HEK293 (cell line): ENCODE results near the gene PNRC1.

Source experiments
- BCL11B ChIP-seq: fragments of 450-650 bp; formaldehyde crosslinking; IDR thresholded peaks from 2 replicates; pipeline ENCODE4 v1.5.1; 2016; ENCODE audit warnings: low read depth, missing biosample characterization, missing genetic modification characterization
- HOXC10 ChIP-seq: sonication (generic); formaldehyde crosslinking; IDR thresholded peaks from 2 replicates; pipeline ENCODE4 v1.8.1; 2023; ENCODE audit warnings: mild to moderate bottlenecking, missing genetic modification reagents
- KLF7 ChIP-seq: fragments of 450-650 bp; formaldehyde crosslinking; IDR thresholded peaks from 2 replicates; pipeline ENCODE4 v1.5.1; 2016; ENCODE audit warnings: missing biosample characterization, missing genetic modification characterization, borderline replicate concordance
- MEIS1 ChIP-seq: sonication (generic); formaldehyde crosslinking; IDR thresholded peaks from 2 replicates; pipeline ENCODE4 v1.8.1; 2022; ENCODE audit warnings: missing genetic modification reagents, mild to moderate bottlenecking, borderline replicate concordance
- PBX3 ChIP-seq: sonication (generic); formaldehyde crosslinking; IDR thresholded peaks from 2 replicates; pipeline ENCODE4 v1.8.1; 2022; ENCODE audit warnings: mild to moderate bottlenecking, moderate library complexity, missing genetic modification reagents
- PRDM6 ChIP-seq: fragments of 450-650 bp; formaldehyde crosslinking; IDR thresholded peaks from 2 replicates; pipeline ENCODE4 v1.5.1; 2017; ENCODE audit warnings: missing biosample characterization, missing genetic modification characterization
- REPIN1 ChIP-seq: fragments of 450-650 bp; formaldehyde crosslinking; IDR thresholded peaks from 2 replicates; pipeline ENCODE4 v1.5.1; 2017; ENCODE audit warnings: missing biosample characterization, missing genetic modification characterization, low read depth
- SP3 ChIP-seq: fragments of 450-650 bp; formaldehyde crosslinking; IDR thresholded peaks from 2 replicates; pipeline ENCODE4 v1.5.1; 2016; ENCODE audit warnings: missing biosample characterization, missing genetic modification characterization
- SP7 ChIP-seq: fragments of 450-650 bp; formaldehyde crosslinking; IDR thresholded peaks from 2 replicates; pipeline ENCODE4 v1.5.1; 2016; ENCODE audit warnings: missing biosample characterization, missing genetic modification characterization
- ZFP3 ChIP-seq: fragments of 450-650 bp; formaldehyde crosslinking; IDR thresholded peaks from 2 replicates; pipeline ENCODE4 v1.5.1; 2016; ENCODE audit warnings: low read depth, missing biosample characterization, missing genetic modification characterization
- ZNF10 ChIP-seq: fragments of 450-650 bp; formaldehyde crosslinking; IDR thresholded peaks from 2 replicates; pipeline ENCODE4 v1.5.1; 2017; ENCODE audit warnings: missing biosample characterization, missing genetic modification characterization
- ZNF148 ChIP-seq: fragments of 450-650 bp; formaldehyde crosslinking; IDR thresholded peaks from 2 replicates; pipeline ENCODE4 v1.5.0; 2017; ENCODE audit warnings: missing biosample characterization, missing genetic modification characterization, borderline replicate concordance
- ZNF18 ChIP-seq: fragments of 450-650 bp; formaldehyde crosslinking; IDR thresholded peaks from 2 replicates; pipeline ENCODE4 v1.5.1; 2016; ENCODE audit warnings: missing biosample characterization, missing genetic modification characterization
- ZNF26 ChIP-seq: fragments of 450-650 bp; formaldehyde crosslinking; IDR thresholded peaks from 2 replicates; pipeline ENCODE4 v1.5.1; 2016; ENCODE audit warnings: missing biosample characterization, missing genetic modification characterization
- ZNF37A ChIP-seq: fragments of 450-650 bp; IDR thresholded peaks from 2 replicates; pipeline ENCODE4 v1.5.1; 2018; ENCODE audit warnings: missing biosample characterization, missing genetic modification characterization
- ZNF394 ChIP-seq: fragments of 450-650 bp; formaldehyde crosslinking; IDR thresholded peaks from 2 replicates; pipeline ENCODE4 v1.5.1; 2016; ENCODE audit warnings: missing biosample characterization, missing genetic modification characterization, mild to moderate bottlenecking, moderate library complexity, borderline replicate concordance
- ZNF433 ChIP-seq: fragments of 450-650 bp; formaldehyde crosslinking; IDR thresholded peaks from 2 replicates; pipeline ENCODE4 v1.5.1; 2016; ENCODE audit warnings: missing biosample characterization, missing genetic modification characterization, low read depth
- ZNF449 ChIP-seq: fragments of 450-650 bp; formaldehyde crosslinking; IDR thresholded peaks from 2 replicates; pipeline ENCODE4 v1.5.1; 2017; ENCODE audit warnings: missing biosample characterization, mild to moderate bottlenecking, missing genetic modification characterization, moderate library complexity
- ZNF473 ChIP-seq: fragments of 450-650 bp; formaldehyde crosslinking; IDR thresholded peaks from 2 replicates; pipeline ENCODE4 v1.5.1; 2017; ENCODE audit warnings: missing biosample characterization, missing genetic modification characterization
- ZNF514 ChIP-seq: fragments of 450-650 bp; formaldehyde crosslinking; IDR thresholded peaks from 2 replicates; pipeline ENCODE4 v1.5.1; 2016; ENCODE audit warnings: missing biosample characterization, missing genetic modification characterization
- ZNF529 ChIP-seq: fragments of 450-650 bp; formaldehyde crosslinking; IDR thresholded peaks from 2 replicates; pipeline ENCODE4 v1.5.1; 2017; ENCODE audit warnings: missing genetic modification characterization, missing biosample characterization; ENCODE audit not compliant: insufficient replicate concordance
- ZNF645 ChIP-seq: fragments of 450-650 bp; formaldehyde crosslinking; IDR thresholded peaks from 2 replicates; pipeline ENCODE4; 2016; ENCODE audit warnings: missing biosample characterization, missing genetic modification characterization
- ZNF704 ChIP-seq: fragments of 450-650 bp; formaldehyde crosslinking; IDR thresholded peaks from 2 replicates; pipeline ENCODE4 v1.5.1; 2016; ENCODE audit warnings: missing biosample characterization, missing genetic modification characterization
- ZNF747 ChIP-seq: fragments of 450-650 bp; formaldehyde crosslinking; IDR thresholded peaks from 2 replicates; pipeline ENCODE4 v1.5.1; 2016; ENCODE audit warnings: missing biosample characterization, missing genetic modification characterization
- ZNF768 ChIP-seq: fragments of 450-650 bp; formaldehyde crosslinking; IDR thresholded peaks from 2 replicates; pipeline ENCODE4 v1.5.1; 2018; ENCODE audit warnings: missing biosample characterization, mild to moderate bottlenecking, missing genetic modification characterization

The PNRC1 gene

GRCh38 chr6:89081423-89082322 lies 1.1 kb downstream of the PNRC1 start (continued):
- TF ChIP-seq ZNF514 (tag by site-specific recombination): no peak
- TF ChIP-seq KLF7 (tag by site-specific recombination): no peak
- TF ChIP-seq SP7 (tag by site-specific recombination): peak; percentile 87
- no peak for TF ChIP-seq ZNF473
- no peak for TF ChIP-seq ZNF704 (tag by site-specific recombination)
- TF ChIP-seq ZNF747 (tag by site-specific recombination): no peak
- peak; percentile 63 for TF ChIP-seq SP3 (tag by site-specific recombination)
- TF ChIP-seq ZNF18 (tag by site-specific recombination): no peak
- no peak for TF ChIP-seq ZNF148 (tag by site-specific recombination)
- TF ChIP-seq ZNF449 (tag by site-specific recombination): peak; percentile 73; the same call in 1 of the 2 replicates
- peak; percentile 66 for TF ChIP-seq ZNF394 (tag by site-specific recombination)
- 0 out of 2 replicates have a peak, but pooled peaks have one; percentile 52 for TF ChIP-seq HOXC10 (CRISPR knock-in tag)
- TF ChIP-seq ZNF768 (tag by site-specific recombination): no peak
- TF ChIP-seq ZNF10 (tag by site-specific recombination): 0 out of 2 replicates have a peak, but pooled peaks have one; percentile 42
- 0 out of 2 replicates have a peak, but pooled peaks have one; percentile 6 for TF ChIP-seq ZNF37A (tag by site-specific recombination)
- TF ChIP-seq ZNF645 (tag by site-specific recombination): peak; percentile 92
- no peak for TF ChIP-seq ZNF26 (tag by site-specific recombination)
- peak; percentile 85 for TF ChIP-seq PBX3 (CRISPR knock-in tag)
- no peak for TF ChIP-seq ZNF433
- no peak for TF ChIP-seq ZNF529 (tag by site-specific recombination)
- TF ChIP-seq MEIS1 (CRISPR knock-in tag): no peak
- peak; percentile 42; the same call in 1 of the 2 replicates for TF ChIP-seq PRDM6 (tag by site-specific recombination)
- peak; percentile 82; the same call in 1 of the 2 replicates for TF ChIP-seq BCL11B (tag by site-specific recombination)
- peak; percentile 46; the same call in 1 of the 2 replicates for TF ChIP-seq REPIN1
- no peak for TF ChIP-seq ZFP3 (tag by site-specific recombination)
